H9 (cell line): ENCODE data around the gene PHF8. TPM values are rescaled to one million over a fixed set of nuclear protein-coding genes. Genes with fewer than 3 reads are reported as not detected.

Source experiments
- DNase-seq: peaks from one replicate; pipeline ENCODE4 v3.0.0-alpha.2; 2017
- H2AFZ ChIP-seq: one replicate; pipeline ENCODE4 v1.6.1; 2013; ENCODE audit warnings: mild to moderate bottlenecking, low read length, control low read depth, moderate library complexity
- H2AK5ac ChIP-seq: 2 replicates; pipeline ENCODE4 v1.6.1; 2013; ENCODE audit warnings: low read length, control low read depth, mixed read lengths; ENCODE audit not compliant: insufficient read length
- H2BK120ac ChIP-seq: one replicate; pipeline ENCODE4 v1.6.1; 2013; ENCODE audit warnings: low read depth, mild to moderate bottlenecking, low read length, control low read depth, inconsistent platforms; ENCODE audit not compliant: poor library complexity, severe bottlenecking
- H2BK12ac ChIP-seq: 2 replicates; pipeline ENCODE4 v1.6.1; 2013; ENCODE audit warnings: low read length, control low read depth, mixed read lengths, low read depth; ENCODE audit not compliant: insufficient read length
- H2BK15ac ChIP-seq: 2 replicates; pipeline ENCODE4 v1.6.1; 2013; ENCODE audit warnings: low read depth, low read length, control low read depth
- H2BK20ac ChIP-seq: one replicate; pipeline ENCODE4 v1.6.1; 2013; ENCODE audit warnings: low read depth, mild to moderate bottlenecking, low read length, control low read depth, inconsistent platforms; ENCODE audit not compliant: poor library complexity, severe bottlenecking
- H2BK5ac ChIP-seq: 2 replicates; pipeline ENCODE4 v1.6.1; 2013; ENCODE audit warnings: low read length, control low read depth, mixed read lengths; ENCODE audit not compliant: insufficient read length
- H3K14ac ChIP-seq: 2 replicates; pipeline ENCODE4 v1.6.1; 2013; ENCODE audit warnings: low read length, control low read depth; ENCODE audit not compliant: insufficient read depth
- H3K18ac ChIP-seq: 2 replicates; pipeline ENCODE4 v1.6.1; 2013; ENCODE audit warnings: low read depth, mild to moderate bottlenecking, mixed read lengths, low read length, control low read depth; ENCODE audit not compliant: insufficient read length
- H3K23ac ChIP-seq: 2 replicates; pipeline ENCODE4 v1.6.1; 2013; ENCODE audit warnings: low read length, control low read depth, mixed read lengths, low read depth; ENCODE audit not compliant: insufficient read length
- H3K23me2 ChIP-seq: 2 replicates; pipeline ENCODE4 v1.6.1; 2013; ENCODE audit warnings: low read depth, mild to moderate bottlenecking, mixed read lengths, low read length, control low read depth; ENCODE audit not compliant: insufficient read length, poor library complexity, severe bottlenecking
- H3K27ac ChIP-seq: 2 replicates; pipeline ENCODE4 v1.5.1; 2013; ENCODE audit warnings: low read length, control low read depth, mixed read lengths, low read depth; ENCODE audit not compliant: insufficient read length
- H3K27me3 ChIP-seq: 2 replicates; pipeline ENCODE4 v1.6.1; 2013; ENCODE audit warnings: low read length, control low read depth, inconsistent platforms; ENCODE audit not compliant: insufficient read depth
- H3K4ac ChIP-seq: 2 replicates; pipeline ENCODE4 v1.6.1; 2013; ENCODE audit warnings: low read depth, mild to moderate bottlenecking, control low read depth, inconsistent platforms, low read length, moderate library complexity
- H3K4me1 ChIP-seq: 2 replicates; pipeline ENCODE4 v1.6.1; 2013; ENCODE audit warnings: low read length, control low read depth, inconsistent platforms; ENCODE audit not compliant: insufficient read depth
- H3K4me2 ChIP-seq: 2 replicates; pipeline ENCODE4 v1.6.1; 2013; ENCODE audit warnings: low read length, control low read depth, mixed read lengths; ENCODE audit not compliant: insufficient read length, insufficient read depth
- H3K56ac ChIP-seq: 2 replicates; pipeline ENCODE4 v1.6.1; 2013; ENCODE audit warnings: low read depth, mild to moderate bottlenecking, mixed read lengths, low read length, control low read depth; ENCODE audit not compliant: insufficient read length
- H3K79me1 ChIP-seq: 2 replicates; pipeline ENCODE4 v1.6.1; 2013; ENCODE audit warnings: low read depth, mild to moderate bottlenecking, moderate library complexity, low read length, control low read depth, inconsistent platforms; ENCODE audit not compliant: insufficient read depth, poor library complexity, severe bottlenecking
- H3K79me2 ChIP-seq: 2 replicates; pipeline ENCODE4 v1.6.1; 2013; ENCODE audit warnings: low read length, control low read depth, inconsistent platforms; ENCODE audit not compliant: insufficient read depth
- H3K9ac ChIP-seq: 2 replicates; pipeline ENCODE4 v1.6.1; 2013; ENCODE audit warnings: low read length, control low read depth, mixed read lengths; ENCODE audit not compliant: insufficient read length; ENCODE audit errors: extremely low read depth
- H3K9me3 ChIP-seq: one replicate; pipeline ENCODE4 v1.6.1; 2013; ENCODE audit warnings: low read depth, low read length, inconsistent platforms; ENCODE audit not compliant: control insufficient read depth
- H3T11ph ChIP-seq: one replicate; pipeline ENCODE4 v1.6.1; 2013; ENCODE audit warnings: mild to moderate bottlenecking, low read length, control low read depth, inconsistent platforms
- H4K20me1 ChIP-seq: one replicate; pipeline ENCODE4 v1.6.1; 2013; ENCODE audit not compliant: control insufficient read depth, insufficient read length, insufficient read depth
- H4K5ac ChIP-seq: 2 replicates; pipeline ENCODE4 v1.6.1; 2013; ENCODE audit warnings: low read depth, mild to moderate bottlenecking, mixed read lengths, low read length, control low read depth; ENCODE audit not compliant: insufficient read length
- H4K8ac ChIP-seq: replicated peaks from 2 replicates; pipeline ENCODE4 v1.6.1; 2013; ENCODE audit warnings: low read length, control low read depth, mixed read lengths, low read depth; ENCODE audit not compliant: insufficient read length
- H4K91ac ChIP-seq: 2 replicates; pipeline ENCODE4 v1.6.1; 2013; ENCODE audit warnings: low read depth, mild to moderate bottlenecking, moderate library complexity, mixed read lengths, low read length, control low read depth; ENCODE audit not compliant: insufficient read length
- H3K27ac Mint-ChIP-seq, 3 experiments: 2 replicates in 2 of 3; 3 replicates in 1 of 3; pipeline ENCODE4 v1.8.0; 2020 to 2021; ENCODE audit warnings: mixed read lengths in 3 of 3, mild to moderate bottlenecking in 1 of 3, moderate library complexity in 1 of 3
- H3K27me3 Mint-ChIP-seq: 2 replicates; pipeline ENCODE4 v1.8.0; 2021; ENCODE audit warnings: low read depth, mild to moderate bottlenecking, moderate library complexity, mixed read lengths
- H3K36me3 Mint-ChIP-seq, 3 experiments: 2 replicates in 2 of 3; 3 replicates in 1 of 3; pipeline ENCODE4 v1.8.0; 2020 to 2021; ENCODE audit warnings: low read depth in 3 of 3, mixed read lengths in 3 of 3; ENCODE audit not compliant: insufficient read depth in 1 of 3
- H3K4me1 Mint-ChIP-seq, 2 experiments: 2 replicates each; pipeline ENCODE4 v1.8.0; 2020; ENCODE audit warnings: mixed read lengths in 2 of 2
- H3K4me3 Mint-ChIP-seq, 2 experiments: 2 replicates in 1 of 2; 3 replicates in 1 of 2; pipeline ENCODE4 v1.8.0; 2020 to 2021; ENCODE audit warnings: mild to moderate bottlenecking in 2 of 2, mixed read lengths in 2 of 2, moderate library complexity in 1 of 2
- H3K9me3 Mint-ChIP-seq, 2 experiments: 2 replicates in 1 of 2; 3 replicates in 1 of 2; pipeline ENCODE4 v1.8.0; 2020; ENCODE audit warnings: mild to moderate bottlenecking in 2 of 2, mixed read lengths in 2 of 2, moderate library complexity in 1 of 2
- CTCF ChIP-seq: fragments of 200-600 bp; sonication (generic); conservative IDR thresholded peaks from 3 replicates; pipeline ENCODE4 v1.8.0; 2021; ENCODE audit warnings: antibody characterized with exemption, mild to moderate bottlenecking
- WGBS: extraction: QIAGEN DNeasy Blood & Tissue Kit; methylation state at CpG from one replicate; pipeline ENCODE4 v1.1.7; 2013; ENCODE audit warnings: missing lambda C conversion rate, low lambda C conversion rate, mixed read lengths; ENCODE audit not compliant: insufficient read length; ENCODE audit errors: extremely low coverage; 5-methylcytosine and 5-hydroxymethylcytosine counted together
- total RNA-seq: library from RNA; stranded (reverse); gene quantifications from 2 replicates; pipeline ENCODE4 v1.2.1, GENCODE V29; 2021

PHF8 gene
- total RNA-seq, 1 experiment from 2014 or later = 38.9 TPM

GRCh38 chrX:54030329-54030728 lies 13.9 kb downstream of the PHF8 start:
- H2BK12ac ChIP-seq = no peak overlapping the region

More at GRCh38 chrX:54030329-54030728, 13.9 kb downstream of the PHF8 start:
- Histone ChIP-seq H4K91ac (no peak overlapping the region), H3K4me1 (no peaks in the 10 kb centered on the region), H3K4ac (no peak overlapping the region), H4K20me1 (no peaks in the 10 kb centered on the region), H3K56ac (no peak overlapping the region), H3K14ac (no peak overlapping the region), H2BK15ac (no peak overlapping the region), H3K79me1 (no peaks in the 10 kb centered on the region), H3K9me3 (peaks cover 42% of the 10 kb centered on the region), H2BK120ac (no peak overlapping the region), H3T11ph (no peak overlapping the region), H3K27ac (no peak overlapping the region), H3K23me2 (no peaks in the 10 kb centered on the region), H3K4me2 (no peak overlapping the region), H3K79me2 (no peaks in the 10 kb centered on the region; the same call in 1 of the 2 replicates), H3K23ac (no peak overlapping the region), H4K8ac (no peak overlapping the region), H2AK5ac (no peak overlapping the region), H2BK5ac (no peak overlapping the region), H3K9ac (no peak overlapping the region), H2BK20ac (no peak overlapping the region), H3K18ac (no peak overlapping the region), H4K5ac (no peak overlapping the region), H3K27me3 (no peaks in the 10 kb centered on the region), H2AFZ (no peak overlapping the region)
- no peak overlapping the region; a peak in 1 of 7 replicates for H3K27ac Mint-ChIP-seq
- peaks cover 31 to 83% (median 60%) of the 10 kb centered on the region in 3 experiments for H3K36me3 Mint-ChIP-seq
- TF ChIP-seq CTCF = no peak
- DNase-seq = no peak
- no CpG with 5 or more reads among the region's 4 CpGs for WGBS
- H3K27me3 Mint-ChIP-seq = no peaks in the 10 kb centered on the region
- H3K4me1 Mint-ChIP-seq = peaks cover 0 to 5% of the 10 kb centered on the region in 2 experiments; a peak in 3 of 4 replicates
- peaks cover 73 to 74% of the 10 kb centered on the region in 2 experiments for H3K9me3 Mint-ChIP-seq
- no peak overlapping the region for H3K4me3 Mint-ChIP-seq
